ENCODE data around the gene DMTF1.

The DMTF1 gene

DNA sequence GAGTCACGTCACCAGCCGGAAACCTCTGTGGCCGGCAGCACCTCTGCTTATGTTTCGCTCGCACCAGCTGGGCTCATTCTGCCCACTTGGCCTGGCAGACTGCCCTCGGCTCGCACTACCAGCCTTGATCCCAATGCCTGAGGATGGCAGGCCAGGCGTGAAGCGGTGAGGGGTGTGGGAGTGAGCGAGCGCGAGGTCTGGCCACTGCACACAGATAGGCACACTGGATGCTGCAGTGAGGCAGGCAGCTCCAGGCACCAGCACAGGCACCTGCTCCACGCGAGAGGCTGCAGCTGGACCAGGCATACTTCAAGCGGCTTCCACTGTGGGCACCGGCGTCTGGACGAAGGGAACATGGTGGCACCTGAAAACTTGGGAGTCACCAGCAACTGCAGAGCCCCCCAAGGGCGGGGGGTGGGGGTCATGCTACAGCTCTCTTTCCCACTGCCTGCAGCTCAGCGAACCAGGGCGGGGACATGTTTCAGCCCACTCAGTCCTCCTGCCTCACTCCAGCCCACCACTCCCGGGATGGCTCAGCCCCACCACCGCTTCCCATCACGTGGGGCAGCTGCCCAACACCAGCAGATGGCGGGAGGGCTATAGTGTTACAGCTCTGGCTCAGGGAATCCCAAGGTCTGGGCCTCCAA, 5.4 kb upstream of the DMTF1 start:
- H3K4me3 ChIP-seq (ENCODE audit: low read depth, low read length), result no peak overlapping the region

DNA sequence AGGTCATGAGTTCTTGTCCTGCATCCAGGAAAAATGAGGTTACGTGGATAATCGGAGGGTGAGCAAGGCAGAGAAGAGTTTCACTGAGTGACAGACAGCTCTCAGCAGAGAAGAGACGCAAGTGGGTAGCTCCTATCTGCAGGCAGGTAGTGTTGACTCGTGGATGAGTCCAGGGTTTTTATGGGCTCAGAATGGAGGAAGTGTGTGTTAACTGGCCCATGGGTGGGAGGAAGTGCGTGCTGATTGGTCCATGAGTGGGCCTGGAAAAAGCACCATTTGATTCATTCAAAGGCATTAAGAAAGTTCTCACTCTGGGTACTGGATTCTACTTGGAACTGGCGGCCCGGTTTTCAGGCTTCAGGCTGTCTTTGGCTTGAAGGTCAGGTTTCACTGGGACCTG, 4.8 kb upstream of the DMTF1 start:
- no peak overlapping the region for H3K4me3 ChIP-seq (ENCODE audit: low read depth, low read length)

DNA sequence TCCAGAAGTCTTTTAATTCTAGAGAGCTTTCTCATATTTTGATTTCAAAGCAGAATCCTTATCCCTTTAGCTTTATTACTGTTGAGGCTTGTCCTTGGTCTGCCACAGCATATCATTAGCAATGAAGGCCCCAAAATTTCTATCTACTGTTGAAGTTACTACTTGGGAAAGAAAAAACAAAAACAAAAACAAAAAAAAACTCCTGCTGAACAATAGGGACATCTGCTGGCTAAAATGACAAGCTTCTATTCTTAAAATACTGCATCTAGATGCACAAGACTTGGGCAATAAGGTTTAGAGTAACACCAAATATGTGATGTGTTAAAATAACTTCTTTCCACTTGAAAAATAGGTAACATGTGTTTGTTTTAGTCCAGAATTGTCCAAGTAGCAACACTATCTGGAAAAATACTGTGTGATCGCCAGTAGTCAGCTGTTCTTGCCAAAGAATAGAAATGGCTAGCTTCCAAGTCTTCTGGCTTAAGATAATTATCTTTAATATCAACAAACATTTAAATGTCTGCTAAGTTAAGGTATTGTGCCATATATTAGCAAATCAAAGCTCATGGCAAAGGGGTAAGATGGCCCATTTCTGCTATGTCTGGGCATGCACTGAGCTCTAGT, 3.8 kb upstream of the DMTF1 start:
- H3K4me3 ChIP-seq (ENCODE audit: low read depth, low read length), result no peak overlapping the region

DNA sequence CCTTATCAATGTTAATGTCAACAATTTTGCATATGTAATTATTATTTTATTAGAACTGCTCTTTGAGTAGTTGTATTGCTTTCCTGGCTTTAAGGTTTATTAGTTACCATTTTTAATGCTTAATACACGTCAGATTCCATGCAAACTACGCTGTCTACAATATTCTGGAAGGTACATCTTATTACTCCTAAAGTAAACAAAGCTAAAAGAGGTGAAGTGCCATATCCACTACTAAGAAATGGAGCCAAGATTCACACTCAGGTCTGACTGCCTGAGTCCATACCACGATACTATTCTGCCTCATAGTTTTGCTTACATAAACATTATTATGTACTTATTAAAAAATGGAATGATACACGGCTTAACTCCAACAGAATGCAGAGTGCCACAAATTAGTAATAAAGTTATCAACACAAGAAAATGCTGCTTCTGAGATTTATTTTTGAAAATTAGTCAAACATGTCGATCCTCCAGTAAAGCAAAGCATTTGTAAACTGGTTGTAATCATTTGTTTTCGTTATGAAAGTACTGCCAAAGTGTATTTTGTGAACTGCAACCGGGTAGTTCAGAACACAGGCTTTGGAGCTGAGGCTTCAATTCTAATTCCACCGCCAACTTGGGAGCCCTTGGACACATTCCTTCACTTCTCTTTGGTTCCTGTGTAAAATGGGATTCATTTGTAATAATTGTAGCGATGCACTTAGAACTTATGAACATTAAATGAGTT, 1.1 kb upstream of the DMTF1 start:
- peak overlapping the region; percentile 80 for H3K4me3 ChIP-seq (ENCODE audit: low read depth, low read length)

DNA sequence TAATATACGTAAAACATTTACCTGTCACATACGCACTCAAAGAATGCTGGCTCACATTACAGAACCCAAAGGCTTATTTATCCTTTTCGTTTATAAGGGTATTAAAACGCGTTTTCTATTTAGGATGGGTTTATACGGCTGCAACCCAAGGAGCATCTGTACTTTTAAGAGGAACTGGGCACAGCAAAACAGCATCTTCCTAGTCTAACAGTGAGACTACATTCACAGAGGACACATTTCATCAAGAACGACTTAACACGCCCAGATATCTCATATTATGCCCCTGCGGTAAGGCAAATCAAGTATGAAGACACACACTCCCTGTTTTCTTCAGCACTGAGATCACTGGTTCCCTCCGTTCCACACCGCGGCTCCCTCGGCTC, 533 bp upstream of the DMTF1 start:
- peak overlapping the region; percentile 80 for H3K4me3 ChIP-seq (ENCODE audit: low read depth, low read length)

DNA sequence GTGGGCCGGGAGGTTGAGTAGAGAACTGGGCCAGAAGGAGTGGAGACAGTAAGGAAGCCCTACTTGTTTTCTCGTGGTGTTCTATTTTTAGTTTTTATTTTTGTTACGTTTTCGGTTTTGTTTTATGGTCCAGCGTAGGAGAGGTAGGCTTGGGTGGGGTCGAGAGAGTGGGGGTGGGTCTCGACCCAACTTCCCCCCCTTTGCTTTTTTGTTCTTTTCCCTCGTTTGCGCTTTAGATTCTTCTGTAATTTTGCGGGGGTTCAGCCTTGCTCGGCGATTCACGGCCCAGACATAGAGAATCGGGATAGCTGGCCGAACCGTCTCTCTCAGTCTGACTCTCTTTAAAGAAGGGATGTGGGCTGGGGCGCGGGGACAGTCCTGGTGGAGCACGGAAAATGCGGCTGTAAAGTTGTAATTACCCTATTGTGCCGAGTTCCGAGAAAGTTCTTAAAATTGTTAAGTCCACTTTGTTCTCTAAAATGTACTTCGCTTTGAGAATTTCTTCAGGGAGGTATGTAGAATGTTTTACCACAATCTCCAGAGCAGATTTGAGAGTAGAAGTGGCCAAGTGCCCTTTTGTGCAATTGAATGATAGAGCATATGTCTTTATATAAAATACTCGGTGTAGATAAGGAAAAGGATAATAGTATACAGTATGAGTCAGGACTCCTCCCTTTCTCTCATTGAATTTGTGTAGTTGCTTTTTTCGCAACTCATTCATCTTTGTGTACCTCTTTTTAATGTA, 816 bp downstream of the DMTF1 start:
- H3K4me3 ChIP-seq (ENCODE audit: low read depth, low read length), result peak overlapping the region; percentile 80

DNA sequence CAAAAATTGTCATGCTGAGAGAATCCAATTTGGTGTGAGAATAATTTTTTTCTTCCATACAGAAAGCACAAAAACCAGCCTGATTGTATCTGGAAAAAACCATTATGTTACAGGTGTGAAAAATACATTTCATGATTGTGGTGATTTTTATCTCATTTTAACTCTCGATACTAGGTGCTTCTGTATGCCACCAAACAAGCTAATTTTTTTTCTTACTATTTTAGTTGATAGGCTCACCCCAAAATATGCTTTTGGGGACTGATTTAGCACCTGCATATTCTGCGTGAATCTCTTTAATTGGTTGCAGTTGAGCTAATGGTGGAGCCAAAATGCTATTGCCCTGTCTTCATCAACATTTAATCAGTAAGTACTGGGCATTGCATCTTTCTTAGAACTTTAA, 1.9 kb downstream of the DMTF1 start:
- peak overlapping the region; percentile 80 for H3K4me3 ChIP-seq (ENCODE audit: low read depth, low read length)

DNA sequence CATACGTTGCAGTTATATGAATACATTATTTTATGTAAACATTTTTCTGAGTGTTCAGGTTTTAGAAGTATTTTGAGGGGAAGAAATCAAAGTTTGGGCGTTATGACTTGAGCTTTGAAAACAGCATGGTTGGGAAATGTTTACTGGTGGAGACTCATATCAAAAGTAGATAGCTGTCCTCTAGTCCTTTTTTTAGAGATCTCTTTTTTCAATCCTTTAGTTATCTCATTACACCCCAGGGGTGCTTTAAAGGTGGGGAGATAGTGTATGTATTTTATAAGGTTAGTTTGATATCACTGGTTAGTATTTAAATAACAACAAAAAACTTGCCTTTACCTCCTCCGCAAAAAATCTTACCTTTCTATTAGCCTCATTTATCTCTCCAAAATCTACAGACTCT, 2.3 kb downstream of the DMTF1 start:
- no peak overlapping the region for H3K4me3 ChIP-seq (ENCODE audit: low read depth, low read length)

DNA sequence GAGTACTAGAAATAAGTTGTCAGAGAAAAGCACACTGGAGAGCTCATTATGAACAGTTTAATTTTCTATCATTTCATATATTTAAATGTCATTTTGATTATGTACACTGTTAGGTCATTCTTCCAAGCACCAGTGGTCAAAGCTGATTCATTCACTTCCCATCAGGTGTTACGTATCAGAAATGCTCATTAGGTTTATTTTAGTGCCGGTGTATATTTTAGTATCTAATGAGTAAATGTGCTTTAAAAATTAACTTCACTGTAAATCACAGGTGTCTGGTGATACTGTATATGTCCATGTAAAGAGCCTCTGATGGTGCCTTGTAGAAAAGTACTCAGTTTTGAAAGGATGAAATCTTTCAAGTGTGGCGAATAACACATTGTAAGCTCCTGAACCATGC, 3.5 kb downstream of the DMTF1 start:
- H3K4me3 ChIP-seq (ENCODE audit: low read depth, low read length), result no peak overlapping the region

DNA sequence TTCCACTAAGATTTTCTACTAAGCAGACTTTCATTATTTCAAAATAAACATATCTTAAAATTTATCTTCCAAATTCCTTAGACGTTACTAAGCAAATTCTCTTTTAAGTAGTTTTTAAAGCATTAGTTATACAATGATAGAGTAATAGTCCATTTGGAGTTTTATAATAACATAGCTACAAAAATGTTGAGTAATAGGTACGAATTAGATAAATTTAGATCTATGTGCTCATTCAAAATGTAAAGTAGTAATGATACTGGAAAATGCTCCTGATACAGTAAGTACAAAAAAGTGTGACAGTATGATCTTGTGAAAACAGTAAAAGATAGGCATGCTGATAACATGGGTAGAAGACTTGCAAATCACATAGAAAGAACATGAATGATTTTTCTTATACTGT, 4.5 kb downstream of the DMTF1 start:
- H3K4me3 ChIP-seq (ENCODE audit: low read depth, low read length), result no peak overlapping the region

DNA sequence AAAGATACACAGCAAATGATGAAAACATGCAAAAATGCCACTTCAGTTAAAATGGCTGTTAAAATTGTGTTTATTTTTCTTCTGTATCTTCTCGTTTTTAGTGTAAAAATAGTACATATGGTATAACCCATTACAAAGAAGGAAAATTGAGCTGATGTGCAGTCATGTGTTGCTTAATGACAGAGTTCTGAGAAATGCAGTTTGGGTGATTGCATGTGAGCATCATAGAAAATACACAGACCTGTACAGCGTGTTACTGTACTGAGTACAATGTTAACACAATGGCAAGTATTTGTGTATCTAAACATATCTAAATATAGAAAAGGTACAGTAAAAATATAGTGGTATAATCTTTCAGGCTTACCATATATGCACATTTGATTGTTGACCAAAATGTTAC, 7.3 kb downstream of the DMTF1 start:
- no peak overlapping the region for H3K4me3 ChIP-seq (ENCODE audit: low read depth, low read length)

DNA sequence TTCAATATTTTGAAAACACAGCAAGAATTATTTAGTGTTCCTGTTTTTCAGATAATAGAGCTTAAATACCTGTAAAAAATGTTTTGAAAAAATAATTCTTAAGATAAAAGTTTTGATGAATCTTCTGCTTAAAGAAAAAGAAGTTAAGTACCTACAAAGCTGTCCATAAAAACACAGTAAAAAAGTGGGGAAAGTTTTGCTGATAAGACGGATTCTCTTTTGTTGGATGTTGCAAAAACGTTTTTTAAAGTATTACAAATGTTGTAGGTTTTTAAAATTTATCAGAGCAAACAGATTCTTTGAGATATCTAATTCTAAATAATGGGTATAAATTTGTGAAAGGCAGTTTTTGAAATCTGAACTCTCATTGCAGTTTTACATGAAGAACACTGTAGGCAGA, 12.2 kb downstream of the DMTF1 start:
- no peak overlapping the region for H3K4me3 ChIP-seq (ENCODE audit: low read depth, low read length)

DNA sequence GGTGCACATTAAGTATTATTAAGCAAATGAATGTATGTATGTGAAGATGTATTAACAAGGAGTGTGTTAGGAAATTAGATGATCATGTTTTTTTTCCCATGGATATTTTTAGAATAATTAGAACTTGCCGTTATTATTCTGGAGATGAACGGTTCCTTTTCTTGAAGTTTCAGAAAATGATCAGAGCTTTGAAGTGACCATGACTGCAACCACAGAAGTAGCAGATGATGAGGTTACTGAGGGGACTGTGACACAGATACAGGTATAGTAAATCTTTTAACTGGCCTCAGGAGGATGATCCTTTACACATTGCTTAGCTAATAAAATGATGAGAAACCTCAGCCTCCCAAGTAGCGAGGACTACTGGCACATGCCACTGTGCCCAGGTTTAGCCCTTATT, 18.6 kb downstream of the DMTF1 start:
- H3K4me3 ChIP-seq (ENCODE audit: low read depth, low read length), result no peak overlapping the region

DNA sequence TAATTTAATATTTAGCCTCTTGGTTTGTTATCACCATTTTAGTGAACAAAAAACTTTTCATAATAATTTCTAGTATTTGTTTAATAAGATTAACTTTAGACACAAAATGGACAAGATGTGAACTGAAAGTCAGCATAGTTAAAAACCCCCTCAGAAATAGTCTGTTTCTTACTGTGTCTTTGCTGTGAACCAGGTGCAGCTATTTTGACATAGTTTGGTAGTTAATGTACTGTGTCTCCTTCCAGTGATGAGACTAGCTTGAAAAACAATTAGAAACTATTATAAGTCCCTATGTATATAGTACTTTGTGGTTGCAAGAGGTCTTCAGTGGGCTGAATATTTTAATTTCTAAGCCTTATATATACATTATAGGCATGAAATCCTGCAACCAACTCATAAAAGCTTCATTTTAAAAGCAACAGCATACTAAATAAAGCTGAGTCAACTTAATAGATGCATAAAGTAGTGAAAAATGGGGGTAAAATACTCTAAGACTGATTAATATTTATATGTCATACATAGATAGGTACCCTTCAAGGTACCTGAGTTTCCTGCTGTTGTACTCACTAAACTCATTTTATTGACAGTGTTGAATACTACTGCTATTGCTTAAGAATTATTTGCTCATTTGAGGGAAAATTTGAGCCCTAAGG, 19.2 kb downstream of the DMTF1 start:
- no peak overlapping the region for H3K4me3 ChIP-seq (ENCODE audit: low read depth, low read length)

DNA sequence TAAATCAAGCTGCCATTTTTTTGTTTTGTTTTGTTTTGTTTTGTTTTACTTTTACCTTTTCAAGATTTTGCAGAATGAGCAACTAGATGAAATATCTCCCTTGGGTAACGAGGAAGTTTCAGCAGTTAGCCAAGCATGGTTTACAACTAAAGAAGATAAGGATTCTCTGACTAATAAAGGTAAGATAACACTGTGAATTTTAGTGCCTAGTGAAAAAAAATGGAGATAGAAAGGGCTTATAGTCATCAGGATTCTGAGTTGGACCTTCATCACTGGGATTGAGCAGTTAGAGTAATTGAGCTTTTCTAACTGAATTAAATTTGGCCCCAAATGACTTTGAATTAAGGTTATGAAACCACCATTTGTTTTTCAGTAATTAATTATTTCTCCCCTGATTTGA, 21.2 kb downstream of the DMTF1 start:
- H3K4me3 ChIP-seq (ENCODE audit: low read depth, low read length), result no peak overlapping the region

DNA sequence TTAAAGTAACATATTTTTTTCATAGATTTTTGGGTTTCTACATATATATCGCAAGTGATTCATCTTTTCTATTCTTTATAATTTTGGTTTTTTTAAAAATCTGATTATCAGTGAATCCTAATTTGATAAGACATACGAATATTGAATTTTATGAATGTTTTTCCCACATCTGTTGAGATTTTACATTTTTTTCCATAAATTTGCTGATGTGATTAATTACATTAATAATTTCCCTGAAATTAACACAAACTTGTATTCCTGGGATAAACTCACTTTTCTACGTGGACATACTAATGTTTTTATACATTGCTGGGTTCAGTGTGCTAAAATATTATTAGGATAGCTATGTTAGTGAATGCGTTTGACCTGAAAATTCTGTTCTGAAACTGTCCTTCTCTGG, 26.1 kb downstream of the DMTF1 start:
- H3K4me3 ChIP-seq (ENCODE audit: low read depth, low read length), result no peak overlapping the region

DNA sequence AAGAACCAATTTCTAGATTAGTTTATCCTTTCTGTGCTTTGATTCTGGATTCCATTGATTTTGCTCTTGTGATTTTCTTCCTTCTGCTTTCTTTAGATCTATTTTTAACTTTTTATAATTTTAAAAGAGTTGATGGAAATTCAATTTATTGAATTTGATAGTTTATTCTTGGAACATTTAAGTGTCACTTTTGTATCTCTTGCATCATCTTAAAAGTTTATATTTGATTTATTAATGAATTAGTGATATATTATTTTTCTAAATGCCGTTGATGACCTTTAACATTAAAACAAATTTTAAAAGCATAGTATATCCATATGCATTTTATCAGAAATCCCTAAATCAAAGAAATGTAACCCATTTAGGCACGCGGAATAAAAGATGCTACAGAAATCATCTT, 26.9 kb downstream of the DMTF1 start:
- H3K4me3 ChIP-seq (ENCODE audit: low read depth, low read length), result no peak overlapping the region

DNA sequence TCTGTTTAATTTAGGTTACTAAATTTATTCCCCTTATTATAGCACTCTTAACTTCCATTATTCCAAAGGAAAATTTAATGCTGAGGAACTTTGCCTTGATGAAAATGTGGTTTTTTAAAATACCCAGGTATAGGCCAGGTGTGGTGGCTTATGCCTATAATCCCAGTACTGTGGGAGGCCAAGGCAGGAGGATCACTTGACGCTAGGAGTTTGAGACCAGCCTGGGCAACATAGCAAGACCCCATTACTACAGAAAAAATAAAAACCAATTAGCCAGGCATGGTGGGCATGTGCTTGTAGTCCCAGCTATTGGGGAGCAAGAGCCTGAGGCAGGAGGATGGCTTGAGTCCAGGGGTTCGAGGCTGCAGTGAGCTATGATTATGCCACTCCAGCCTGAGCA, 34.9 kb downstream of the DMTF1 start:
- no peak overlapping the region for H3K4me3 ChIP-seq (ENCODE audit: low read depth, low read length)

DNA sequence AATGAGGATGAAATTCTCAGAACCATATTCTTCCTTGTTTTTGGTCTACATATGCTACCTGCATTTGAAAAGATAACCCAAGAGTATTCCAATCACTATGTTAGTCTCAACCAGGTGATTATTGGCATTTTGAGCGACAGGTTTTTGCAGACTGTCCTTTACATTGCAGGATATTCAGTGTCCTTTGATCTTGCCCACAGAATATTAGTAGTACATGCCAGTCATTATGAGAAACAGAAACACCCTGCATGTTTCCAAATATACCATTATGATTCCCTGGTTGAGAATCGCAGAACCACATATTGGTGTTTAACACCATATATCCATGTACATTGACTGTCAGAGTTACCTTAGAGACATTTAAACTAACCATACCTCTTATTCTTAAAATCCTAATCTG, 36.7 kb downstream of the DMTF1 start:
- H3K4me3 ChIP-seq (ENCODE audit: low read depth, low read length), result no peak overlapping the region

DNA sequence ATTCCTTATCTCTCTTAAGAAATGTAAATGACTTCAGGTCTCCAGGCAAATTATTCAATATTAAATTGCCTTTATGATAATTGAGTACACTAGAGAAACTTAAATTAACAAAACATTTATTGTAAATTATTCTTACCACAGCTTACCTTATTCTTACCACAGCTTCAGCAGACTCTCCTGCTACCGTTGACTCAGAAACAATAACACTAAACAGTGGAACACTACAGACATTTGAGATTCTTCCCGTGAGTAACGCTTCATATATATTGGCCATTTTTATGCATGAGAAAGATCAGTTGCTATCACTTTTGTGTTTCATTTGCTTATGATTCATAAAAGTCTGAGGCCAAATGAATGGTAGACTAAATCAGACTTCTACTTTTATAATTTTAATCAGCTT, 38.5 kb downstream of the DMTF1 start:
- no peak overlapping the region for H3K4me3 ChIP-seq (ENCODE audit: low read depth, low read length)

DNA sequence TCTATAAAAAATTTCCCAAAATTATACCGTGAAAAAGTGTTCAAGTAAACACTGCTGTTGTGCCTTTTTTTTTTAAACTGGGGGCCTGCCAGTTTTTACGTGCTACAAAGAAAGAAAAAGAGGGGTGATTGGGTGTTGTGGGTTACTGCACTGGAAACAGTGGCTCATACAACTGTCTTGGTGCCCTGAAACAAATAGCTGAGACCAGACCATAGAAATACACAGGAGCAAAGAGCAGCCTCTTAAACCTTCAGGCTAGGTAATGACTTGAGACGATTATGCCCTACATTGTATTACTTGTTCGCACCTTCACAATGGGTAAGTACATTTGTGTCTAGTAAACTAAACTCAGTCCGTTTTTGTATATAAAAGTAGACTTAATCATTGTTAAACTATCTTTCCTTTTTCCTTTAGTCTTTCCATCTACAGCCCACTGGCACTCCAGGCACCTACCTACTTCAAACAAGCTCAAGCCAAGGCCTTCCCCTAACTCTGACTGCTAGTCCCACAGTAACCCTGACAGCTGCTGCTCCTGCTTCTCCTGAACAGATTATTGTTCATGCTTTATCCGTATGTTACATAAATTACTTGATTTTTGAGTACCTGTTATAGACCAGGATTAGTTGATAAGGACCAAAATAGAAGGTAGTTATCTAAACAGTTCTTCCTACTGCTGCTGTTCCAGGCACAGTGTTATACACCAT, 40.7 kb downstream of the DMTF1 start:
- no peak overlapping the region for H3K4me3 ChIP-seq (ENCODE audit: low read depth, low read length)

Data from iPS-11a (cell line).